Activated CD8-positive, alpha-beta memory T cell treated with anti-CD3 and anti-CD28 coated beads, Interleukin-2, amount 50 U/mL, for 48 hours (primary cell): ENCODE data around the gene CNN3.
A peak's percentile ranks its signal among the peaks of the same experiment; 100 is the strongest.
"Not testable (repeated sequence)": the region's sequence is repeated elsewhere in the genome, so short reads cannot be mapped to it uniquely, and the experiment has no call there.

ENCODE experiments used
- DNase-seq: peaks from one replicate; pipeline ENCODE4 v3.0.0-alpha.2; 2020

CNN3 gene

GRCh38 chr1:94949681-94950661 lies 23.1 kb upstream of the CNN3 start:
- DNase-seq, result no peak

- DNase-seq, result no peak
Measured at GRCh38 chr1:94947437-94947836, 20.5 kb upstream of the CNN3 start.

GRCh38 chr1:94946886-94947285 lies 20.0 kb upstream of the CNN3 start:
- DNase-seq, result no peak

- DNase-seq, result no peak
Measured at GRCh38 chr1:94942171-94943128, 15.5 kb upstream of the CNN3 start.

- not testable (repeated sequence) for DNase-seq
Measured at GRCh38 chr1:94941480-94941879, 14.6 kb upstream of the CNN3 start.

- DNase-seq, result no peak
Measured at GRCh38 chr1:94940738-94941137, 13.8 kb upstream of the CNN3 start.

- DNase-seq, result no peak
Measured at GRCh38 chr1:94937820-94938219, 10.9 kb upstream of the CNN3 start.

GRCh38 chr1:94936861-94937620 lies 10.1 kb upstream of the CNN3 start:
- no peak for DNase-seq

- DNase-seq, result no peak
Measured at GRCh38 chr1:94935476-94935875, 8.6 kb upstream of the CNN3 start.

GRCh38 chr1:94935034-94935433 lies 8.1 kb upstream of the CNN3 start:
- no peak for DNase-seq

GRCh38 chr1:94934551-94934950 lies 7.6 kb upstream of the CNN3 start:
- DNase-seq, result no peak

GRCh38 chr1:94931254-94931841 lies 4.4 kb upstream of the CNN3 start:
- DNase-seq, result no peak

GRCh38 chr1:94929351-94930217 lies 2.7 kb upstream of the CNN3 start:
- no peak for DNase-seq

GRCh38 chr1:94928293-94928939 lies 1.5 kb upstream of the CNN3 start:
- no peak for DNase-seq

GRCh38 chr1:94927405-94928175 lies 680 bp upstream of the CNN3 start:
- peak; percentile 55 for DNase-seq

GRCh38 chr1:94926126-94926914 lies 590 bp downstream of the CNN3 start:
- peak; percentile 68 for DNase-seq

- no peak for DNase-seq
Measured at GRCh38 chr1:94925561-94926125, 1.3 kb downstream of the CNN3 start.

GRCh38 chr1:94925004-94925403 lies 1.9 kb downstream of the CNN3 start:
- DNase-seq, result no peak
